HEK293 (cell line): Measurements from ENCODE around the gene SUPT4H1.

Source experiments
- CTCF ChIA-PET: fragments of 350-600 bp; formaldehyde crosslinking; extraction: SDS; loops from one replicate; lab custom pipeline; 2021; ENCODE audit warnings: antibody characterized with exemption; lab: Yijun Ruan, JAX
- POLR2A ChIA-PET: fragments of 300-600 bp; formaldehyde crosslinking; extraction: SDS; loops from one replicate; lab custom pipeline; 2020; ENCODE audit warnings: antibody characterized with exemption, inconsistent platforms; lab: Yijun Ruan, JAX
- H3K27ac ChIP-seq: fragments of 200-500 bp; sonication (Bioruptor generic); 2 replicates; pipeline ENCODE4 v1.5.1; 2014; ENCODE audit warnings: low read depth, low read length, control low read depth, inconsistent platforms; ENCODE audit errors: extremely low read depth
- H3K36me3 ChIP-seq, 2 experiments: fragments of 200-500 bp in 1 of 2; sonication (Bioruptor generic) in 1 of 2; 1 replicate in 1 of 2; 2 replicates in 1 of 2; pipeline ENCODE4 v1.5.1; 2014 to 2017; ENCODE audit warnings: inconsistent platforms in 2 of 2, low read length in 2 of 2; ENCODE audit not compliant: control insufficient read depth in 2 of 2, insufficient read depth in 1 of 2
- H3K4me1 ChIP-seq: fragments of 200-500 bp; sonication (Bioruptor generic); 2 replicates; pipeline ENCODE4 v1.5.1; 2014; ENCODE audit warnings: mild to moderate bottlenecking, low read length, inconsistent platforms; ENCODE audit not compliant: control insufficient read depth, insufficient read depth
- H3K4me3 ChIP-seq: 2 replicates; pipeline ENCODE4 v1.5.1; 2011; ENCODE audit warnings: low read depth, mild to moderate bottlenecking, control low read depth, low read length, moderate library complexity
- H3K9me3 ChIP-seq: fragments of 200-500 bp; sonication (Bioruptor generic); 2 replicates; pipeline ENCODE4 v1.5.1; 2014; ENCODE audit warnings: low read depth, low read length, inconsistent platforms; ENCODE audit not compliant: control insufficient read depth, insufficient read depth
- MZF1 ChIP-seq: fragments of 450-650 bp; formaldehyde crosslinking; IDR thresholded peaks from 2 replicates; pipeline ENCODE4 v1.5.1; 2017; ENCODE audit warnings: missing biosample characterization, missing genetic modification characterization, borderline replicate concordance
- PRDM4 ChIP-seq: fragments of 450-650 bp; formaldehyde crosslinking; IDR thresholded peaks from 2 replicates; pipeline ENCODE4 v1.5.1; 2017; ENCODE audit warnings: missing biosample characterization, missing genetic modification characterization
- SCRT1 ChIP-seq: fragments of 450-650 bp; formaldehyde crosslinking; IDR thresholded peaks from 2 replicates; pipeline ENCODE4 v1.5.1; 2016; ENCODE audit warnings: missing biosample characterization, missing genetic modification characterization, borderline replicate concordance
- SCRT2 ChIP-seq: fragments of 450-650 bp; formaldehyde crosslinking; IDR thresholded peaks from 2 replicates; pipeline ENCODE4 v1.5.1; 2016; ENCODE audit warnings: missing biosample characterization, missing genetic modification characterization
- ZBTB48 ChIP-seq: fragments of 450-650 bp; formaldehyde crosslinking; IDR thresholded peaks from 2 replicates; pipeline ENCODE4 v1.5.1; 2016; ENCODE audit warnings: missing biosample characterization, missing genetic modification characterization
- ZBTB7A ChIP-seq: fragments of 450-650 bp; formaldehyde crosslinking; IDR thresholded peaks from 2 replicates; pipeline ENCODE4 v1.5.1; 2016; ENCODE audit warnings: low read depth, missing biosample characterization, missing genetic modification characterization
- ZNF146 ChIP-seq: fragments of 450-650 bp; formaldehyde crosslinking; IDR thresholded peaks from 2 replicates; pipeline ENCODE4 v1.5.1; 2016; ENCODE audit warnings: missing biosample characterization, missing genetic modification characterization
- ZNF394 ChIP-seq: fragments of 450-650 bp; formaldehyde crosslinking; IDR thresholded peaks from 2 replicates; pipeline ENCODE4 v1.5.1; 2016; ENCODE audit warnings: missing biosample characterization, missing genetic modification characterization, mild to moderate bottlenecking, moderate library complexity, borderline replicate concordance
- ZNF521 ChIP-seq: fragments of 450-650 bp; formaldehyde crosslinking; IDR thresholded peaks from 2 replicates; pipeline ENCODE4 v1.5.1; 2017; ENCODE audit warnings: missing biosample characterization, mild to moderate bottlenecking, missing genetic modification characterization
- ZNF629 ChIP-seq: fragments of 450-650 bp; formaldehyde crosslinking; IDR thresholded peaks from 2 replicates; pipeline ENCODE4 v1.5.1; 2017; ENCODE audit warnings: missing biosample characterization, missing genetic modification characterization
- TF ChIP-seq, protein P1 (sequence below): fragments of 450-650 bp; formaldehyde crosslinking; IDR thresholded peaks from 2 replicates; pipeline ENCODE4 v1.5.1; 2017; ENCODE audit warnings: missing biosample characterization, missing genetic modification characterization

The SUPT4H1 gene

DNA sequence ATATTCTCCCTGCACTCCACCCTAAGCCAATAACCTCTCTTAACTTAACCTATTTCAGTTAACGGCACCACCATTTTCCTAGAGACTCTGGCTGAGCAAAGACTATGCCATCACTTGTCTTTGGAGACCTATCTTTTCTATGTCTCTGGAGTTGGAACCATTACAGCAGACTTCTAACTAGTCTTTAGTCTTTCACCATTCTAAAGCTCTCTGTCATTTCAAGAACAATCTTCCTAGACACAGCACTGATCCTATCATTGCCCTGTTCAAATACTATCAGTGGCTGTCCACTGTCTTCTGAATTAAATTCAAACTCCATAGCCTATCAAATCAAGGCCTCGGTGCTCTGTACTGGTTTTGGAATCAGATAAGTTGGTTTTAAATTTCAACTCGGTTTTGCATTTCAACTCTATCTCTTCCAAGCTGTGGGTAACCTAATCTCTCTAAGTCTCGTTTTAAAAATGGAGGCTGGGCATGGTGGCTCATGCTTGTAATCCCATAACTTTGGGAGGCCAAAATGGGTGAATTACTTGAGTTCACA, 33.4 kb upstream of the SUPT4H1 start (continued):
- TF ChIP-seq MZF1 (tag by site-specific recombination) (peak; percentile 34; the same call in 1 of the 2 replicates), ZBTB48 (no peak)

- CTCF ChIA-PET = interaction anchor here (1.2 kb wide), 1 partner anchor 69 kb away, joined by 3 read pairs; no protein-coding TSS in a partner anchor
- Histone ChIP-seq H3K36me3 (no peaks in the 10 kb centered on the region), H3K27ac (no peak overlapping the region), H3K4me1 (peaks cover 35% of the 10 kb centered on the region), H3K4me3 (no peak overlapping the region)
- POLR2A ChIA-PET = interaction anchor here (1.5 to 1.6 kb wide), 2 partner anchors 33 kb away, joined by 4 to 6 read pairs; partner anchors contain the start of genes RNF43 and SUPT4H1
- TF ChIP-seq ZNF629 (tag by site-specific recombination) (no peak), ZBTB7A (tag by site-specific recombination) (no peak), SCRT1 (tag by site-specific recombination) (peak; percentile 55; the same call in 1 of the 2 replicates), ZNF146 (0 out of 2 replicates have a peak, but pooled peaks have one; percentile 29), SCRT2 (tag by site-specific recombination) (peak; percentile 81)
- TF ChIP-seq, protein P1, sequence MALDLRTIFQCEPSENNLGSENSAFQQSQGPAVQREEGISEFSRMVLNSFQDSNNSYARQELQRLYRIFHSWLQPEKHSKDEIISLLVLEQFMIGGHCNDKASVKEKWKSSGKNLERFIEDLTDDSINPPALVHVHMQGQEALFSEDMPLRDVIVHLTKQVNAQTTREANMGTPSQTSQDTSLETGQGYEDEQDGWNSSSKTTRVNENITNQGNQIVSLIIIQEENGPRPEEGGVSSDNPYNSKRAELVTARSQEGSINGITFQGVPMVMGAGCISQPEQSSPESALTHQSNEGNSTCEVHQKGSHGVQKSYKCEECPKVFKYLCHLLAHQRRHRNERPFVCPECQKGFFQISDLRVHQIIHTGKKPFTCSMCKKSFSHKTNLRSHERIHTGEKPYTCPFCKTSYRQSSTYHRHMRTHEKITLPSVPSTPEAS (tag by site-specific recombination) = no peak
- TF ChIP-seq, all 188 proteins: peak for 3
- no peaks in the 10 kb centered on the region for H3K9me3 ChIP-seq
Measured at GRCh38 chr17:58384897-58385296, 32.9 kb upstream of the SUPT4H1 start.

- ChIA-PET CTCF (interaction anchor here (0.8 to 1.2 kb wide), 4 partner anchors 11 to 68 kb away, joined by 3 to 8 read pairs (median 3); no protein-coding TSS in a partner anchor), POLR2A (interaction anchor here (1.6 kb wide), 1 partner anchor 32 kb away, joined by 6 read pairs; the partner anchor contains the start of gene SUPT4H1)
- TF ChIP-seq ZNF394 (tag by site-specific recombination) (no peak), ZBTB48 (peak; percentile 59; the same call in 1 of the 2 replicates)
- Histone ChIP-seq H3K4me3 (no peak overlapping the region), H3K9me3 (no peaks in the 10 kb centered on the region), H3K4me1 (peaks cover 26% of the 10 kb centered on the region), H3K36me3 (no peaks in the 10 kb centered on the region), H3K27ac (no peak overlapping the region)
Measured at GRCh38 chr17:58383892-58384462, 32.0 kb upstream of the SUPT4H1 start.

DNA sequence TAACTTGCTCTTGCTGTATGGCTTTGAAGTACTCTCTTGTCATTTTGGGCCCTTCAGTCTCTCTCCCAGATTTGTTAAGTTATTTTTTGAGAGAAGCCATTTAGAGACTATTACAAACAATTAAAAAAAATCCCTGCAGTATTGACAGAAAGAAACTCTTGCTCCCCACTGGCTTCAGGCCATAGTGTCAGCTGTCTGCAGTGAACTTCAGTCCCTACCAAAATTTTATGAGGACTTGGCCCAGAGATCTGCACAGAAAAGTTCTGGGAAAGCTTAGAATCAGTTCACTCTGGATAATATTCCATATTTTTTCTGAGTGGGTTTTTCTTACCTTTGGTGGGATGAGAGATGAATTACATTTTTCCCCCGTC, 30.9 kb upstream of the SUPT4H1 start:
- ChIA-PET CTCF (interaction anchor here (1.1 to 1.8 kb wide), 3 partner anchors 12 to 35 kb away, joined by 3 to 8 read pairs (median 8); partner anchors contain the start of gene RNF43), POLR2A (interaction anchor here (4.1 kb wide), 1 partner anchor 31 kb away, joined by 11 read pairs; the partner anchor contains the start of gene SUPT4H1)
- peak; percentile 67 for TF ChIP-seq PRDM4 (tag by site-specific recombination)
- no peak for TF ChIP-seq ZNF521 (tag by site-specific recombination)
- Histone ChIP-seq H3K4me1 (peaks cover 15% of the 10 kb centered on the region), H3K27ac (no peak overlapping the region), H3K36me3 (no peaks in the 10 kb centered on the region), H3K9me3 (no peaks in the 10 kb centered on the region), H3K4me3 (no peak overlapping the region)
